BLaER1 treated with 17β-estradiol and CSF1 and Interleukin-3, amounts not matched to agents 10 nM and 100 nM (cell line): Measurements from ENCODE around the gene SARDH.

Experiments
- H3K27ac ChIP-seq, 11 experiments: shearing (Covaris generic); formaldehyde crosslinking; 2 replicates each; pipeline ENCODE4 v1.8.1; 2022
- H3K27me3 ChIP-seq, 11 experiments: shearing (Covaris generic); formaldehyde crosslinking; 2 replicates each; pipeline ENCODE4 v1.8.1; 2022
- H3K36me3 ChIP-seq, 11 experiments: shearing (Covaris generic); formaldehyde crosslinking; 2 replicates each; pipeline ENCODE4 v1.8.1; 2022
- H3K4me1 ChIP-seq, 10 experiments: shearing (Covaris generic); formaldehyde crosslinking; 2 replicates each; pipeline ENCODE4 v1.8.1; 2022
- H3K4me2 ChIP-seq, 11 experiments: shearing (Covaris generic); formaldehyde crosslinking; 2 replicates each; pipeline ENCODE4 v1.8.1; 2022
- H3K4me3 ChIP-seq, 10 experiments: shearing (Covaris generic); formaldehyde crosslinking; 2 replicates each; pipeline ENCODE4 v1.8.1; 2022
- H3K9ac ChIP-seq, 11 experiments: shearing (Covaris generic); formaldehyde crosslinking; 2 replicates each; pipeline ENCODE4 v1.8.1; 2022
- H3K9me3 ChIP-seq, 11 experiments: shearing (Covaris generic); formaldehyde crosslinking; replicated peaks in 1 of 11; 2 replicates each; pipeline ENCODE4 v1.8.1; 2022
- H4K20me1 ChIP-seq, 11 experiments: shearing (Covaris generic); formaldehyde crosslinking; 2 replicates each; pipeline ENCODE4 v1.8.1; 2022
- Cebpa-rat ChIP-seq, 11 experiments: shearing (Covaris generic); IDR thresholded peaks; 2 replicates each; pipeline ENCODE4 v1.8.1; 2022

The SARDH gene

DNA sequence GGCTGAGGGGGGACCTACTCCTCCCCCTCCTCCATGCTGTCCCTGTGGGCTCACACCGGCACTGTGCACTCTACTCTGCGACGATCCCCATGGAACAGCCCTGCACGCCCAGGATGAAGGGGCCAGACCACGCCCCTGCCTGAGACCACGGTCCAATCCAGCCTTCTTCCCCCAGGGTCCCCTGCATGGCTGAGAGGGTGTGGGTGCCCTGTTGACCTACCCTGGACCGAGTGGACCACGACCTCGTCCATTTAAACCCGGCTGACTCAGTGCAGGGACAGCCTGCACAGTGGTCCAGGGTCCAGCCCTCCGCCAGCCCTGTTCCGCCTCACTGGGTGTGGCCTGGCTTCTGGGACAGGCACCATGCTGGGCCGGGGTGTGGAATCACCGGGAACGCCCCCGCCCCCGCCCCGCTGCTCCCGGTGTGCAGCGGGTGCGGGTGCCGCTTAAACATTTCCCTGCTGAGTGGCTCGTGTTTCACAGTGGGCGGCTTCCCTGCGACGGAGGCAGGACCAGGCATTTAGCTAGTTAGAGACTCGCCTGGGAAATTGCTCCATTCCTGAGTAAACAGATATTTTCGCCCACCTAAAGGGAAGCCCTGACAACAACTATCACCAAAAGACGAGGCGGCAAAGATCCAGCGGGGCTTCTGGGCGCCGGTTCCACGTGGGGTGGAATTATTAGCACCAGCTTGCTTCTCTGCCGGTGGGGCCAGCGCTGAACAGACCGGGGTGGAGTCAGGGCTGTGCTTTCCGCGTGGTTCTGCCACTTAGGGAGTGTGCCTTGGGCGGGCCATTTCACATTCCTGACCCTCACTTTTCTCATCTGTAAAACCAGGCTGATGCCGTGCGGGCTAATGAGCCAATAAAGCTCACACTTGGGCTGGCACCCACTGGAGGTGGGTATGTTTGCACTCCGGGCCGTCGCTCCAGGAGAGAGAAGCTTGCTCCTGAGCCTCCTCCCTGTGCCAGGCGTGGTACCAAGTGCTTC is 79.4 kb downstream of the SARDH start:
- Histone ChIP-seq H3K9me3 (no peaks in the 10 kb centered on the region), H4K20me1 (peaks cover 0 to 47% (median 0%) of the 10 kb centered on the region in 11 experiments; a peak in 5 of 22 replicates), H3K36me3 (no peaks in the 10 kb centered on the region), H3K4me2 (peak overlapping the region in 7 of 11 experiments; percentile 4 to 21 (median 13); a peak in 6 of 22 replicates), H3K27ac (no peak overlapping the region), H3K4me1 (peaks cover 5 to 35% (median 18%) of the 10 kb centered on the region in 10 experiments; a peak in 15 of 20 replicates), H3K27me3 (peaks cover 8 to 37% (median 21%) of the 10 kb centered on the region in 11 experiments; a peak in 15 of 22 replicates), H3K4me3 (no peak overlapping the region), H3K9ac (no peak overlapping the region)
- TF ChIP-seq Cebpa-rat (IDR thresholded peaks at IDR 0.05), result no peak

DNA sequence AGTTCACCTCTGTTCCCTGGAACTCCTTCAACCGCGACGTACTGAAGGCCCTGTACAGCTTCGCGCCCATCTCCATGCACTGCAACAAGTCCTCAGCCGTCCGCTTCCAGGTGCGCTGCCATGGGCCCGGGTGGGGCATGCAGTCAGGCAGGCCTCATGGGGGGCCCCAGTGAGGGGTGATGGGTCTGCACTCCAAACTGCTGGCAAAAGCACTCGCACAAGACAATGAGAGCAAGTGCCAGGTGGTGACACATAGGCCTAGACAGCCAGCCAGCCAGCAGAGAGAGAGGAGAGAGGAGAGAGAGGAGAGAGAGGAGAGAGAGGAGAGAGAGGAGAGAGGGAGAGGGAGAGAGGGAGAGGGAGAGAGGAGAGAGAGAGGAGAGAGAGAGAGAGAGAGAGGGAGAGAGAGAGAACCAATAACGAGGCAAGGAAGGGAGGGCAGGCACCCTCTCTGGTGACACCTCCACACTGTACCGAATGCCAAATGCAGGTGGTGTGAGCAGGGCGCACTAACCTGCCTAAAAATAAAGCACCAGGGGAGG is 81.0 kb downstream of the SARDH start:
- peaks cover 8 to 37% (median 21%) of the 10 kb centered on the region in 11 experiments; a peak in 15 of 22 replicates for H3K27me3 ChIP-seq
- peaks cover 5 to 44% (median 27%) of the 10 kb centered on the region in 10 experiments; a peak in 17 of 20 replicates for H3K4me1 ChIP-seq
- H3K9me3 ChIP-seq, result no peaks in the 10 kb centered on the region
- TF ChIP-seq Cebpa-rat (IDR thresholded peaks at IDR 0.05), result no peak
- H3K9ac ChIP-seq, result no peak overlapping the region
- no peak overlapping the region for H3K27ac ChIP-seq
- H4K20me1 ChIP-seq, result peaks cover 0 to 44% (median 0%) of the 10 kb centered on the region in 11 experiments; a peak in 6 of 22 replicates
- H3K4me3 ChIP-seq, result no peak overlapping the region
- H3K36me3 ChIP-seq, result no peaks in the 10 kb centered on the region
- H3K4me2 ChIP-seq, result peak overlapping the region in 6 of 11 experiments; percentile 34 to 51 (median 41); a peak in 8 of 22 replicates

DNA sequence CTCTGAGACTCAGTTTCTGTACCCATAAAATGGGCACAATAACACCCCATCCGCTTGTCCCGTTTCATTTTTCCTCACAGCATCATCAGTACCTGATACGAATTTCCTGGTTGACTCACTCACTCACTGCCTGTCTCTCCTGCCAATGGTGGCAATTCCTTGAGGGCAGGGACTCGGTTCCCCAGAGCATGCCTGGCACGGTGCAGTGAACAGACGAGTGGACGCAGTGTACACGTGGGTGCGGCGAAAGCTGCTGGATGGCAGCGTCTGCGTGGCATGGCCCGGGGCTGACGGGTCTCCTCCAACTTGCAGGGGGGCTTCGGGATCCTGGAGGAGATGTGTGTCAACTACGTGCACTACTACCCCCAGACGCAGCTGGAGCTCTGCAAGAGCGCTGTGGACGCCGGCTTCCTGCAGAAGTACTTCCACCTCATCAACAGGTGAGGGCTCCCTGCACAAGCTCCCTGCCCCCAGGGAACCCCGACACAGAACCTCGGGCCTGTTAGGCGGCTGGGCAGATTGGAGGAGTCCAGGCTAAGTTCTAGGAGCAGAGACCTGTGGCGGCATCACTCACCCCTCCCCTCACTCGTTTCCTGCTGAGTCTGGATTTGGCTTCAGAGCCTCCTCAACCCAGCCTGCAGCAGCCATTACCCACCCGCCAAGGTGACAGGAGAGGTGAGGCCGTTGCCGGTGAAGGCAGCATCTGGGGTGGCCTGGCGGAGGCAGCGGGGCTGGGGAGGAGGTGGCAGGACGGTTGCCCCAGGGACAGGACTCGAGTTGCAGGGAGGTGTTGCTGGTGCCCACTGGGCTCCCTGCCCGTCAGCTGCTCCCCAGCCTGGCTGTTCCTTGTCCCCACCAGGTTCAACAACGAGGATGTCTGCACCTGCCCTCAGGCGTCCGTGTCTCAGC is 81.7 kb downstream of the SARDH start:
- H3K27ac ChIP-seq, result no peak overlapping the region
- H3K4me2 ChIP-seq, result peak overlapping the region in 6 of 11 experiments; percentile 34 to 51 (median 41); a peak in 9 of 22 replicates
- H3K9me3 ChIP-seq, result no peaks in the 10 kb centered on the region
- TF ChIP-seq Cebpa-rat (IDR thresholded peaks at IDR 0.05), result no peak
- no peak overlapping the region for H3K4me3 ChIP-seq
- peaks cover 0 to 44% (median 0%) of the 10 kb centered on the region in 11 experiments; a peak in 6 of 22 replicates for H4K20me1 ChIP-seq
- H3K27me3 ChIP-seq, result peaks cover 8 to 37% (median 21%) of the 10 kb centered on the region in 11 experiments; a peak in 15 of 22 replicates
- H3K9ac ChIP-seq, result no peak overlapping the region
- H3K4me1 ChIP-seq, result peaks cover 5 to 45% (median 28%) of the 10 kb centered on the region in 10 experiments; a peak in 17 of 20 replicates
- no peaks in the 10 kb centered on the region for H3K36me3 ChIP-seq

DNA sequence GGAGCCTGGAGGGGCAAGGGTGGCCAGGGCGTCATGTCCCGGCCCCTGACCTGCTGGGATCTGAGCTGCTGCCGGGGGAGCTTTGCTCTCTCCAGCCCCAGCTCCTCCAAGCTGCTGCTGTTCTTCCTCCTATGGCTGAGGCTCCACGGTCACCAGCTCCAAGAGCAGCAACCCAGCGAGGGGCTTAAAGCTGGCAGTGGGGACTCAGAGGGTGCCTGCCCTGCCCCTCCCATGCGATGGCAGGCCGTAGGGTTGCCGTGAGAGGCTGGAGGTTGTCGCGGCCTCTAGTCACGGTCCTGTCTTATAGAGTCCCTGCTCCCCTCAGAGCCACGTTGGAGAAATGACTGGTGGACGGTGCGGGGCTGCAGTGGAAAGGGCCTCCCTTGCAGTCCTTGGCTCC is 82.5 kb downstream of the SARDH start:
- peaks cover 8 to 37% (median 21%) of the 10 kb centered on the region in 11 experiments; a peak in 15 of 22 replicates for H3K27me3 ChIP-seq
- peaks cover 0 to 44% (median 0%) of the 10 kb centered on the region in 11 experiments; a peak in 6 of 22 replicates for H4K20me1 ChIP-seq
- H3K27ac ChIP-seq, result no peak overlapping the region
- TF ChIP-seq Cebpa-rat (IDR thresholded peaks at IDR 0.05), result no peak
- H3K36me3 ChIP-seq, result no peaks in the 10 kb centered on the region
- no peak overlapping the region for H3K4me2 ChIP-seq
- H3K4me1 ChIP-seq, result peaks cover 5 to 45% (median 28%) of the 10 kb centered on the region in 10 experiments; a peak in 17 of 20 replicates
- H3K4me3 ChIP-seq, result no peak overlapping the region
- H3K9me3 ChIP-seq, result no peaks in the 10 kb centered on the region
- no peak overlapping the region for H3K9ac ChIP-seq

DNA sequence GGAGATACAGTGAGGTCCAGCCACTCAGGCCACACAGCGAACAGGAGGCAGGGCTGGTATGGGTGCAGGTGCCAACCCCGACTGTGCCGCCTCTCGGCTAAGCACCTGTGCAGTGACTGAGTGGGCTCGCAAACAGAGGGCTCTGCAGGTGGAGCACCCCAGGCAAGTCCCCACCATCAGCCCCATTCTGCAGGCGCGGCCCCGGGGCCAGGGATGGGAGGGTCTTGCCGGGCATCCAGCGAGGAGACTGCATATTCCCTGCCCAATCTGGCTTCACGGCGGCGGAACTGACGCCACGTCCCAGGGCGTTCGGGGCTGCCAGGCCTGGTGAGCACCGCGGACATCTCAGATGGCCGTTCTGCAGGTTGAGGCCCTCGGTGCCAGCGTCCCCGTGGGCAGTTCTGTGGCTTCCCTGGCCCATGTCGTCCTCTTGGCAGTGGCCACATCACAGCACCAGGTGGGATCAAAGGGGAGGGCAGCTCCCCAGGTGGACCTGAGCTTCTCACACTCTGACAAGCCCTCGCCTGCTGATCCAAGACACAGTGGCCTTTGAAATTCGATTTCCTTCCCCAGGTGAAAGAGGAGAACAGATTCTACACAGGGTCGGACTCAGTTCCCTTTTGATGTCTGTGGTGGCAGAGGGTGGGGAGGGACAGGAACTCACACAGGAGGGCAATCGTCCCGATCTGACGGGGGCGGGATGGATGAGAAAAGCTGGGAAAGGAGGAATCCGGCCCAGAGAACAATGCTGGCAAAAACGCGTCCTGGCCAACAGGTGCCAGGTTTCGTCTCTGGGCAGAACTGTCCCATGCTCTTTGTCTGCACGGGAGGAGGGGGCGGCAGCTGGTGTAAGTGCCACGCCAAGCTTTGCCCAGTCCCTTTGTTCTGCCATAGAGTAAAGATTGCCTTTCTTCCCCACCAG is 83.2 kb downstream of the SARDH start:
- H3K27ac ChIP-seq, result no peak overlapping the region
- H3K9me3 ChIP-seq, result no peaks in the 10 kb centered on the region
- H3K4me3 ChIP-seq, result no peak overlapping the region
- no peak overlapping the region for H3K4me2 ChIP-seq
- H3K36me3 ChIP-seq, result no peaks in the 10 kb centered on the region
- TF ChIP-seq Cebpa-rat (IDR thresholded peaks at IDR 0.05), result no peak
- peaks cover 8 to 37% (median 21%) of the 10 kb centered on the region in 11 experiments; a peak in 15 of 22 replicates for H3K27me3 ChIP-seq
- peaks cover 5 to 39% (median 28%) of the 10 kb centered on the region in 10 experiments; a peak in 17 of 20 replicates for H3K4me1 ChIP-seq
- no peak overlapping the region for H3K9ac ChIP-seq
- peaks cover 0 to 44% (median 0%) of the 10 kb centered on the region in 11 experiments; a peak in 6 of 22 replicates for H4K20me1 ChIP-seq

DNA sequence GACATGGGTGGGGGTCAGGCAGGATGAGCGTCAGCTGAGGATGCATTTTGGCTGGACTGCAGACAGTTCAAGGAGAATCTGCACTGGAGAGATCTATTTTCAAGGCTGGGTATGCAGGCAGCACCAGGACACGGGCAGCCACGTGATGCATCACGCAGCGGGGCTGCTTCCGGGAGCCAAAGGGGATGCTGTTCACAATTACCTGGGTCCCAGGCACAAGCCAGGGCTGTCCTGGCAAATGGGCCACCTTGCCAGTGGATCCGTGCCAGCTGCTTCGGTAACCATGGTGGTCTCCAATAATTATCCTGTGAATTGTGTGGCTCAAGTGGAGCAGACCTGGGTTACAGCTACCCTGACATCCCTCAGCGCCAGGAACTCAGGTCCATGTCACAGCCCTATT is 84.5 kb downstream of the SARDH start:
- peaks cover 3 to 26% (median 23%) of the 10 kb centered on the region in 10 experiments; a peak in 17 of 20 replicates for H3K4me1 ChIP-seq
- no peak for TF ChIP-seq Cebpa-rat (IDR thresholded peaks at IDR 0.05)
- no peak overlapping the region for H3K9ac ChIP-seq
- no peaks in the 10 kb centered on the region for H3K36me3 ChIP-seq
- H3K27ac ChIP-seq, result no peak overlapping the region
- no peak overlapping the region for H3K4me2 ChIP-seq
- H3K27me3 ChIP-seq, result peaks cover 8 to 32% (median 21%) of the 10 kb centered on the region in 11 experiments; a peak in 15 of 22 replicates
- H4K20me1 ChIP-seq, result peaks cover 0 to 44% (median 0%) of the 10 kb centered on the region in 11 experiments; a peak in 5 of 22 replicates
- no peaks in the 10 kb centered on the region for H3K9me3 ChIP-seq
- H3K4me3 ChIP-seq, result no peak overlapping the region

DNA sequence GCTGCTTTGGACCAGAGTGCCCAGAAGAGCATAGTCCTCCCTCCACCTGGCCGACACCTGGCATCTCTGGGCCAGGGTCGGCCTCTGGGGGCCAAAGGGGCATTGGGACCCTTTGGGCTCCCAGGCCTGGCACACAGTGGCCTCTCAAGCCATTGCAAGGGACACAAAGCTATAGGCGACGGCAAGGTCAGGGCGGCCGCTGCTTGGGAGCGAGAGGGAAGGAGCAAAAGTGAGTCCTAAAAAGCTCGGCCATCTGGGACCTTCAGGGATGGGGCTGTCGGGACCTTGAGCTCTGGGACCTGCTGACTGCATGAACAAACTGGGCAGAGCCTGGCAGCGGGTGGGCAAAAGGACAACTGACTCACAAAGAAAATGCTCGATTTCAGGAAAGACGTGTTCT is 88.1 kb downstream of the SARDH start:
- peaks cover 2 to 8% (median 7%) of the 10 kb centered on the region in 11 experiments; a peak in 15 of 22 replicates for H3K27me3 ChIP-seq

More for the DNA sequence above, 88.1 kb downstream of the SARDH start:
- no peaks in the 10 kb centered on the region for H3K9me3 ChIP-seq
- TF ChIP-seq Cebpa-rat (IDR thresholded peaks at IDR 0.05), result no peak
- H3K4me3 ChIP-seq, result no peak overlapping the region
- H3K27ac ChIP-seq, result no peak overlapping the region
- no peaks in the 10 kb centered on the region for H3K36me3 ChIP-seq
- no peak overlapping the region for H3K4me2 ChIP-seq
- no peak overlapping the region for H3K9ac ChIP-seq
- peaks cover 0 to 18% (median 0%) of the 10 kb centered on the region in 11 experiments; a peak in 5 of 22 replicates for H4K20me1 ChIP-seq
- peaks cover 0 to 21% (median 16%) of the 10 kb centered on the region in 10 experiments; a peak in 13 of 20 replicates for H3K4me1 ChIP-seq
